ENCODE results near the gene TM4SF1. TPM values are rescaled to one million over a fixed set of nuclear protein-coding genes. Genes with fewer than 3 reads are reported as not detected.

Gene TM4SF1
- total RNA-seq, 1 donor from 2014 or later: 60.3 TPM

DNA sequence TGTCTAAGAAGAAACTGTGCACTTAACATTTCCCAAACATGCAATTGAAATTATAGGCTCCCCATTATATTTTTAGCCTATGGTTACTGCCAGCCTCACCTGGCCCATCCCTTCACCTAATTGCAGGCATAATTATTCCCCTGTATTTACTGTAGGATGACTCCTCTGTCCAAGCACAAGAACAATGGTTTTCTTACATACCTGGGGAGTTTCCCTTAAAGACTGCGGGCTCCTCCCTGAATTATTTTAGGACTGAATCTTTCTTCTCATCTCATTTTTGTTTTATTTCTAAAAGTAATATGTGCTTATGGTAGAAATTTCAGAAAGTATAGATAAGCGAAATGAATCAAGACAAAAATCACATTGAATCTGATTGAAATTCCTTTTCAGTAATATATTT lies 11.4 kb downstream of the TM4SF1 start:
- TF ChIP-seq, protein P1, sequence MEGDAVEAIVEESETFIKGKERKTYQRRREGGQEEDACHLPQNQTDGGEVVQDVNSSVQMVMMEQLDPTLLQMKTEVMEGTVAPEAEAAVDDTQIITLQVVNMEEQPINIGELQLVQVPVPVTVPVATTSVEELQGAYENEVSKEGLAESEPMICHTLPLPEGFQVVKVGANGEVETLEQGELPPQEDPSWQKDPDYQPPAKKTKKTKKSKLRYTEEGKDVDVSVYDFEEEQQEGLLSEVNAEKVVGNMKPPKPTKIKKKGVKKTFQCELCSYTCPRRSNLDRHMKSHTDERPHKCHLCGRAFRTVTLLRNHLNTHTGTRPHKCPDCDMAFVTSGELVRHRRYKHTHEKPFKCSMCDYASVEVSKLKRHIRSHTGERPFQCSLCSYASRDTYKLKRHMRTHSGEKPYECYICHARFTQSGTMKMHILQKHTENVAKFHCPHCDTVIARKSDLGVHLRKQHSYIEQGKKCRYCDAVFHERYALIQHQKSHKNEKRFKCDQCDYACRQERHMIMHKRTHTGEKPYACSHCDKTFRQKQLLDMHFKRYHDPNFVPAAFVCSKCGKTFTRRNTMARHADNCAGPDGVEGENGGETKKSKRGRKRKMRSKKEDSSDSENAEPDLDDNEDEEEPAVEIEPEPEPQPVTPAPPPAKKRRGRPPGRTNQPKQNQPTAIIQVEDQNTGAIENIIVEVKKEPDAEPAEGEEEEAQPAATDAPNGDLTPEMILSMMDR (IDR thresholded peaks at IDR 0.05): no peak
- Mint-ChIP-seq H3K4me3 (ENCODE audit: unreplicated experiment) (no peak overlapping the region), H3K27me3 (ENCODE audit: low read depth) (no peaks in the 10 kb centered on the region), H3K27ac (ENCODE audit: unreplicated experiment) (no peak overlapping the region), H3K4me1 (ENCODE audit: low read depth) (peaks cover 37% of the 10 kb centered on the region), H3K36me3 (ENCODE audit: low read depth) (peaks cover 4% of the 10 kb centered on the region), H3K9me3 (ENCODE audit: low read depth) (no peaks in the 10 kb centered on the region)
- no peak for DNase-seq (ENCODE audit: low spot score)

DNA sequence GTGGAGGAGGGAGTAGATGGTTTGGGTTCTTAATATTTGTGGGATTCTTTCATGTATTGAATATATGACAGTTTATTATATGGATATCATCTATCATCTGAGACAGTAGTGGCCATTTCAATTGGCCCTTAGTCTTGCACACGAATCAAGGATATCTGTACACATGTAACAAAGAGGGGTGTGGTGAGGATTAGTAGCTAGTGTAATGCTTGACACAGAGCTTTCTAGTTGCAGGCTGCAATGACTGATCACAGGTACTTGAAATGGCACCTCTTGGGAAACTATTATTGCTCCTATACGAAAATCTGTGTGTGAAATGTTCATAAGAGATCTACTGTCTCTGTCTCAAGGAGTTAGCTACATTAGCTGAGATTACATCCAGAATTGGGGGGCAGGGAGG lies 12.8 kb downstream of the TM4SF1 start:
- Mint-ChIP-seq H3K4me3 (ENCODE audit: unreplicated experiment) (no peak overlapping the region), H3K9me3 (ENCODE audit: low read depth) (no peaks in the 10 kb centered on the region), H3K36me3 (ENCODE audit: low read depth) (peaks cover 2% of the 10 kb centered on the region), H3K27ac (ENCODE audit: unreplicated experiment) (no peak overlapping the region), H3K4me1 (ENCODE audit: low read depth) (peaks cover 27% of the 10 kb centered on the region), H3K27me3 (ENCODE audit: low read depth) (no peaks in the 10 kb centered on the region)
- TF ChIP-seq, protein P1 (IDR thresholded peaks at IDR 0.05): no peak
- no peak for DNase-seq (ENCODE audit: low spot score)

DNA sequence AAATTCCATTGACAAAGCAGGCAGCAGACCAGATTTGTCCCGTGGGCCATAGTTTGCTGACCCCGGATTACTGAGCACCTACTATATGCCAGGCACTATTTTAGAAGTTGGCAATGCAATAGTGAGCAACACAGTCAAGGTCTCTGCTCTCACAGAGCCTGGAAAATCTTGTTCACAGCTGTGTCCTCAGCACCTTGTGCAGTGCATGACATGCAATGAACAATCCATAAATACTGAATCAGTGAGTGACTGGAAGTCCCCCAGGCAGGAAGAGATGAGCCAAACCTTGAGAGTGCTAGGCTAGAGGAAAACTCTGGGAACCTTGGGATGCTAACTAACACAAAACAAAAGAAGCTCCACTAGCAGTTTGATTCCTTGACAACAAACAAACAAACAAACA lies 14.4 kb downstream of the TM4SF1 start:
- DNase-seq (ENCODE audit: low spot score): no peak
- H3K27ac Mint-ChIP-seq (ENCODE audit: unreplicated experiment): peak overlapping the region; percentile 17
- no peak overlapping the region for H3K4me3 Mint-ChIP-seq (ENCODE audit: unreplicated experiment)
- H3K4me1 Mint-ChIP-seq (ENCODE audit: low read depth): peaks cover 27% of the 10 kb centered on the region
- no peaks in the 10 kb centered on the region for H3K36me3 Mint-ChIP-seq (ENCODE audit: low read depth)
- TF ChIP-seq, protein P1 (IDR thresholded peaks at IDR 0.05): no peak
- no peaks in the 10 kb centered on the region for H3K9me3 Mint-ChIP-seq (ENCODE audit: low read depth)
- H3K27me3 Mint-ChIP-seq (ENCODE audit: low read depth): no peaks in the 10 kb centered on the region

DNA sequence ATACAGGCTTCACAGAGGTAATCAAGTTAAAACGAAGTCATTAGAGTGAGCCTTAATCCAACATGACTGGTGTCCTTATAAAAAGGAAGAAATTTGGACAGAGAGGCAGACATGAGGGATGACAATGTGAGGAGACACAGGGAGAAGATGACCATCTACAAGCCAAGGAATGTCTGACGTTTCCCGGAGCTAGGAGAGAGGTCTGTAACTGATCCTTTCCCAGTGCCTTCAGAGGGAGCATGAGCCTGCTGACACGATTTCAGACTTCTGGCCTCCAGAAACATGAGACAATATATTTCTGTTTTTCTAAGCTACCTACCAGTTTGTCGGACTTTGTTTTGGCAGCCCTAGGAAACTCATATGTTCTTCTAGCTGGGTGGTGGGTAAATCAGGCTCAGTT lies 15.1 kb downstream of the TM4SF1 start:
- peaks cover 24% of the 10 kb centered on the region for H3K4me1 Mint-ChIP-seq (ENCODE audit: low read depth)

DNA sequence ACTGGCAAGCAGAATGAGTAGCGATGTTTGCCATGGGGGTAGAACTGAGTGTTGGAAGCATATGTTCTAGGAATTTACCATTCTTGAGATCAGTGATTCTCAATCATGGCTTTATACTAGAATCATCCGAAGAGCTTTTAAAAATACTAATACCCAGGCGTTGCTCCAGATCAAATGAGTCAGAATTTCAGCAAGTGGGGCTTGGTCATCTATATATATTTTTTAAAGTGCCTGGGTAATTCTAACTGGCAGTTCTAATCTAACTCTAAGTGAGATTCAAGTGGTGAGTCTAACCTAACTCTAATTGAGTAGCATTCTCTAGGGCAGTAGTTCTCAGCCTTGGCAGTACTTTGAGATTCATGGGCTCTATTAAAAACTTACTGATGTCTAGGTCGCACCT lies 20.8 kb downstream of the TM4SF1 start:
- Mint-ChIP-seq H3K4me1 (ENCODE audit: low read depth) (peaks cover 6% of the 10 kb centered on the region), H3K27me3 (ENCODE audit: low read depth) (no peaks in the 10 kb centered on the region), H3K9me3 (ENCODE audit: low read depth) (no peaks in the 10 kb centered on the region), H3K27ac (ENCODE audit: unreplicated experiment) (no peak overlapping the region), H3K36me3 (ENCODE audit: low read depth) (no peaks in the 10 kb centered on the region), H3K4me3 (ENCODE audit: unreplicated experiment) (no peak overlapping the region)
- TF ChIP-seq, protein P1 (IDR thresholded peaks at IDR 0.05): no peak
- no peak for DNase-seq (ENCODE audit: low spot score)

More for the DNA sequence above, 15.1 kb downstream of the TM4SF1 start:
- Mint-ChIP-seq H3K36me3 (ENCODE audit: low read depth) (no peaks in the 10 kb centered on the region), H3K27ac (ENCODE audit: unreplicated experiment) (peak overlapping the region; percentile 27), H3K4me3 (ENCODE audit: unreplicated experiment) (no peak overlapping the region), H3K9me3 (ENCODE audit: low read depth) (no peaks in the 10 kb centered on the region), H3K27me3 (ENCODE audit: low read depth) (no peaks in the 10 kb centered on the region)
- no peak for DNase-seq (ENCODE audit: low spot score)
- TF ChIP-seq, protein P1 (IDR thresholded peaks at IDR 0.05): no peak

Data from chondrocyte (in vitro differentiated cells).